ENCODE results near the gene SNRPD3.

Gene SNRPD3

DNA sequence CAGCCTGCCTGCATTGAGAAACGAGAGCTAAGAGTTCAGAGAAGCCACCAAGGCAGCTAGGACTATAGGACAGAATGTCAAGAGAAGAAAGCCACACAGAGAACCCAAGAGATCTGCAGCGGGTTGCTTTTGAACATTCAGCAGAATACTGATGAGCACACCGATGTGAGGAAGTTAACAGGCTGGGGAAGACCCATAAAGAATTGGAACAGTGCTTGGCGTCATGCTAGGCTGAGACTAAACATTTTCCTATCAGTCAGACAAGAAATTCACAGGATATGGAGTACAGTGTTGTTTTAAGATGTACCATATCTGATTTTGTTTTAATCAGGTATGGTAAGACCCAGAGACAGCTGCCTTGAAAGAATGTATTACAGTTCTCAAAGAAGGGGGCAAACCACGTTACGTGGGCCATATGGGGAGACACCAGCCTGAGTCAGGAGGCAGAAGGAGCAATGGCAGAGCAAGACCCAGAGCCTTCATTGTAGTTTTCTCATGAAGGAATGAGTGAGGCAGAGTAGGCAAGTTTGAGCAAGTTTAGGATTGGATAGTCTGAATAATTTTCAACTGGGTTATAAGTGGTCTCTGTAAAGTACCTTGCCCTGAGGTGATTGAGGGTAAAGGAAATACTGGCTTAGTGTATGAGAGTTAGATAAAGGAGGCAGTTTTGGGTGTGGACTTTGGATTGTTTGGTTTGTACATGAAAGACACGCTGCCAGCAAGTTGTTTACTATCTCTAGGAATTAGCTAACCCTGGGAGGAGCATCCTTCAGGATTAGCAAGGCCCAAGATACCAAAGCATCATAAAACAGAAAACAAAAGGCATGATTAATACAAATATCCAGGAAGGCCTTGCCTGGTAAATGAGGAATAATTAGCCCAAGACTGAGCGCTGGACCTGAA is 22.8 kb downstream of the SNRPD3 start:
- no peak for DNase-seq (ENCODE audit: extremely low read depth, low read depth)

GRCh38 chr22:24579258-24579601 is 23.4 kb downstream of the SNRPD3 start:
- TF ChIP-seq CTCF (IDR thresholded peaks at IDR 0.05; ENCODE audit: low read depth, low read length): no peak
- no peak for DNase-seq (ENCODE audit: extremely low read depth, low read depth)

More for the DNA sequence above, 22.8 kb downstream of the SNRPD3 start:
- TF ChIP-seq CTCF (IDR thresholded peaks at IDR 0.05; ENCODE audit: low read depth, low read length): no peak

DNA sequence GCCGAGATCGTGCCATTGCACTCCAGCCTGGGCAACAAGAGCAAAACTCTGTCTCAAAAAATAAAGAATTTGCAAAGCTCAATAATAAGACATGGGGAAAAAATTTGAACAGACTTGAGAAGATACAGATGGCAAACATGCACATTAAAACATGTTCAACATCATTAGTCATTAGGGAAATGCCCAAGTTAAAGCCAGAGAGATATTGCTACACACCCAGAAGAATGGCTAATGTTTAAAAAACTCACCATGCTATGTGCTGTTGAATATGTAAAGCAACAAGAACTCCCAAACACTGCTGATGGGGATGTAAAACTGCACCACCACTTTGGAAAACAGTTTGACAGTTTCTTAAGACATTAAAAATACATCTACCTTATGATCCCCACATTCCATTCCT is 24.5 kb downstream of the SNRPD3 start:
- TF ChIP-seq CTCF (IDR thresholded peaks at IDR 0.05; ENCODE audit: low read depth, low read length): no peak
- DNase-seq (ENCODE audit: extremely low read depth, low read depth): peak; percentile 42

DNA sequence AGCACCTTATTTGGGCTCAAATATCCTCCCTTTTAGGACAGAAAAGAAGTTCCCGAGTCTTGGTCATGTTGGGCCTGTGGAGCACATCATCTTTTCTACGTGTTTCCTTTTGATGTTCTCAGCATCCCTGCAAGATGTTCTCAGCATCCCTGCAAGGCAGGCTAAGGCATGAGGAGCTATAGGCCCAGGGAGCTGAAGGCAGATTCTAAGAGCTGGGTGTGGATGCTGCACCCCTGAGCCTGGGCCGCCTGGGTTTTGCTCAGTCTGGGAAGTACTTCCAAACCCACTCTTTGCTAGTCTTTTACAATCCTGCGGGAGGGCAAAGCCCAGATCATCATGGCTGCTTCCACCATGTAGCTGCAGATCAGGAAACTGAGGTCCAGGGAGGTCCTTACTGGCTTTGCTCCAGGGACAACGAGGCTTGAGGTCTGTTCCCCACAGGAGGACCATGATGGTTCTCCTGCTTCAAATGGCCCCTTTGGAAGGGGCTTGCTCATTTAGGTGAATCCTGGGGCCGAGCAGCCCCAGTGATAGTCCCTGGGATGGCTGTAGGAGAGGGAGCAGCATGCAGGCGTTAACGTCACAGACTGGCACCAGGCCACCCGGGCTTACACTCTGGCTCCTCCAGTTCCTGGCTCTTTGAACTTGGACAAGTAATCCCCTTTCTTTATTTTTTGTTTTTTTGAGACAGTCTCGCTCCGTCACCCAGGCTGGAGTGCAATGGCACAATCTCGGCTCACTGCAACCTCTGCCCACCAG is 26.4 kb downstream of the SNRPD3 start:
- no peak for TF ChIP-seq CTCF (IDR thresholded peaks at IDR 0.05; ENCODE audit: low read depth, low read length)
- no peak for DNase-seq (ENCODE audit: extremely low read depth, low read depth)

DNA sequence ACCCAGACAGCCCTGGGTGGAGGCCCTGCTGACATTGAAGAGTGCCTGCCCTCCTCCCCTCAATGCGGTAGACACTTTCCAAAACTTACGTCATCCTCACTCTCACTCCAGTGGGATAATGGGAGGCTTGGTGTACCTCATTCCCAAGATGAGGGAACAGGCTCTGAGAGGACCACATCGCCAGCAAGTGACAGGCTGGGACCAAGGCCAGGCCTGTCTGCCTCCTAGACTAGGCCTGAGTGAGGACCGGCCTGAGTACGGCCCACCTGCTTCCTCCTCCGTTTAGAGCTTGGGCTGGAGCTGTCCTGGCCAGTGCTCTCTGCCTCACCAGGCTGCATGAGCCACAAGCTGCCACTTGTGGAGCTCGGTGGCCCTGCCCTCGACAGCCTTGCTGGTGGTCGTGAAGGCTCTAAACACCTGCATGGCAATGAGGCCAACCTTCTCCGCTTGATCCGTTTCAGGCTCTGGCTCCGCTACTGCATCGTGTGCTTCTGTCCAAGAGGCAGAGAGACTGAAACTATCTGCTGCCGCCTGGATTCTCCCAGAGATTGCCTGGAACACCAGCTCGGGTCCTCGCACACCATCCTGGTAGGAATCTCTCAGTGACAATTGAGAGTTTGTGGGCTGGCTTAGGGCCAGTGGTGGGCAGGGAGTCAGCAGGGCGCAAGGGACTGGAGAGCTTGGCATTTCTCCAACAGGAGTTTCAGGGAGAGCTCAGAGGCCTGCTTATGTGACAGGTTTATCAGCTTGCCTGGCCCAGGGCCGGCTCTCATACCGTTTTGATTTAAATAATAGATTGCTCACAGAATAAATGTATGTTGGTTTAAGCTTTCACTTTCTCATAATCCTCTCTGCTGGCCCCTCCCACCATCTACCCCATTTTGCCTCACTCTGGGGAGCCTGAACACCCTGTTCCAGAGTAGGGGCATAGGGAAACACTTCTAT is 27.7 kb downstream of the SNRPD3 start:
- TF ChIP-seq CTCF (IDR thresholded peaks at IDR 0.05; ENCODE audit: low read depth, low read length): no peak
- no peak for DNase-seq (ENCODE audit: extremely low read depth, low read depth)

- no peak for DNase-seq (ENCODE audit: extremely low read depth, low read depth)
- TF ChIP-seq CTCF (IDR thresholded peaks at IDR 0.05; ENCODE audit: low read depth, low read length): no peak
These were observed 28.5 kb downstream of the SNRPD3 start for GRCh38 chr22:24584166-24584790.

All from AG09319 (cell line).